AG10803 (cell line): ENCODE results near the gene ARHGAP10.
A peak's percentile ranks its signal among the peaks of the same experiment; 100 is the strongest.

Experiments used
- DNase-seq: peaks from one replicate; pipeline ENCODE4 v3.0.0; 2010; ENCODE audit warnings: low read depth
- H3K4me3 ChIP-seq: 2 replicates; pipeline ENCODE4 v1.5.1; 2011; ENCODE audit warnings: mild to moderate bottlenecking, low read length, control low read depth
- CTCF ChIP-seq: conservative IDR thresholded peaks from 2 replicates; pipeline ENCODE4 v1.5.1; 2011; ENCODE audit warnings: mild to moderate bottlenecking, low read length, control low read depth, inconsistent platforms

ARHGAP10 gene

DNA sequence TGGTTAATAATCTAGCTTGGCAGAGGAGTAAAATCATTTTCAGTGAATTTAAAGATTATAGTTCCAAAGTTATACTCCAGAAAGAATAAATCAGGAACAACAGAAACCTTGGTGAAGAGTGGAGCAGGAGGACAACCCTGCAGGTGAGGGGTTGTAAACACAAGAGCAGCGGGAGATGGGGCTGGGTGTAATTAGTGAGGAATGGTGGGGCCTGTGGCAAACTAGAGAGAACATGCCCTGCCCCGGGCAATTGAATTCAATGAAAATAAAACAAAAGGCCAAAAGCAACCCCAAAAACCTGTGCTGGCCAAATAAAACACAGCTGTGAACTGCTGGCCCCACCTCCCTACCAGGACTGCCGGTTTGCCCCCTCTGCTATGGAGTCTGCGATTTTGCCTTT, 385.1 kb downstream of the ARHGAP10 start:
- TF ChIP-seq CTCF: no peak
- H3K4me3 ChIP-seq: no peak overlapping the region

DNA sequence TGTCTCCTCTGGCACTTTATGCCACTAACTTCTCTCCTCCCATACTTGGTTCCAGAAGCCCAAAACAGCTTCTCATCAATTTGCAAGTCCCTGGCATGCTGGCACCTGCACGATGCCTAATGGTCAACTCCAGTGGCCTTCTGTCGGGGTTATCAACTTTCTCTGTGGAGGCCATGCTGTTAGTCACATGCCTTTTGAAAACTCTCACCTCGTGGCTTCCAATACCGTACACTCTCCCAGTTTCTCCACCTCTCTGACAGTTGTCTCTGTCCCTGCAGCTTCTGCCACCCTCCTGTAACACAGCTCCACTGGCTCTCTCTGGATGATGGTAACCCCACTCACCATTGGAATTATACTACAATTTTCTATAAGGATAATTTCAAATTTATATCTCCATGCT, 386.3 kb downstream of the ARHGAP10 start:
- DNase-seq: no peak
- no peak for TF ChIP-seq CTCF
- H3K4me3 ChIP-seq: no peak overlapping the region

More for the DNA sequence above, 385.1 kb downstream of the ARHGAP10 start:
- no peak for DNase-seq

DNA sequence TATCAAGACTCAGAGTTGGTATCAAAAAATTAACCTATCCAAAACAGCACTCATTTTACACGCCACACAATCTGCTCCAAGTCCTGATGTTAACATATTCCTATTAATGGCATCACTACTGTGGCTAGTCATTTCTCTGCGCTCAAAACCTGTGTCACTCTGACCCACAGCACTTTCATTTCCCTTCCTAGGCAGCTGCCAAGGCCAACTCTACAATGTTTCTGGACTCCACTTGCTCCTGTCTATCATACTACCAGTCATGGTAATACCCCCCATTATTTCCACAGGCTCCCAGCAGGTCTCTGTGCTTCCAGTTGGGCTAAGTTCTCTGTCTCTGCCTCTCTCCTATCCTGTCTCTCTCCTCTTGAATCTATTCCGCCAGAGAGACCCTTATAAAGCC, 386.7 kb downstream of the ARHGAP10 start:
- no peak for TF ChIP-seq CTCF
- no peak for DNase-seq
- H3K4me3 ChIP-seq: no peak overlapping the region

- peak; percentile 5 for DNase-seq
- TF ChIP-seq CTCF: no peak
- no peak overlapping the region for H3K4me3 ChIP-seq
Measured at GRCh38 chr4:148120216-148120615, 388.3 kb downstream of the ARHGAP10 start.
